ENCODE measurements around the gene CCDC85C. TPM values are rescaled to one million over a fixed set of nuclear protein-coding genes. Genes with fewer than 3 reads are reported as not detected.

Gene CCDC85C
- total and polyA plus RNA-seq, 7 donors = 1.8 to 21.0 (median 7.9) TPM

DNA sequence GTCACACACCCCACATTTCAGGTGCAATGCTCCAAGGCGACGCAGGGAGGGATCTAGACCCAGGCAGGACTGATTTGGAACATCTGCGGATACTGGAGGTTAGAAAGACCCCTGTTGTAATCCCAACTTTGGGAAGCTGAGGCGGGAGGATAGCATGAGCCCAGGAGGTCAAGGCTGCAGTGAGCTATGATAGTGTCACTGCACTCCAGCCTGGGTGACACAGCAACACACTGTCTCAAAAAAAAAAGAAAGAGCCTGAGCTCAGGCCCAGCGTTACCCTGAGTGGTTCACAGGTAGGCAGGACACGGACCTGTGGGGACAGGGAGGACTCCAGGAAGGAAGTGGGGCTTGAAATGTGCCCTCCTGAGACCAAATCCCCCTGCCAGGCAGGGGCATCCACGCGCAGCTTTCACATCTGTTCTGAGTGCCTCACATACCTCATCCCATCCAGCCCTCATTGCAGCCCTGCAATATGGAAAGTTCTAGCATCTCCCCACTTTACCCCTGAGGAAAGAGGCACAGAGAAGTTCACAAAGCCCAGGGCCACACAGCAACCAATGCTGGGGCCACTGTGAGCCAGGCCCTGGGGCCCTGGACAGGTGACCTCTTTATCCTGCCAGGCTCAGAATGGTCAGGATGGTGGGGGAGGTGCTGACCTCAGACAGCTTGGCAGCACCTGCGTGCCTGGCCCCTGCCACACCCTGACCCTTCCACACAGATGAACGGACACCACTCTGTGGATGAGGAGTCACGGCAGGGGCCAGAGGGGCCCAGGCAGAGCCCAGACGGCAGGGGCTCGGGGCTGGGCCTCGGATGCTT is 34.1 kb downstream of the CCDC85C start:
- peaks cover 49% of the 10 kb centered on the region for H3K4me1 ChIP-seq
- no peaks in the 10 kb centered on the region for H3K27me3 ChIP-seq (ENCODE audit: insufficient read depth in 3 of 3, low read length in 2 of 3)
- H3K27ac ChIP-seq = no peak overlapping the region
- ATAC-seq = no peak
- intact Hi-C loops (cut with DNase I) = loop anchor here (5.0 kb wide), 2 partner anchors 37 to 53 kb away; no protein-coding TSS in a partner anchor
- DNase-seq = no peak
- no peaks in the 10 kb centered on the region for H3K9me3 ChIP-seq
- WGBS, 3 donors = 74 to 88% (median 80%) methylated on average over 14 of the region's 14 CpGs
- TF ChIP-seq CTCF (IDR thresholded peaks at IDR 0.05) = no peak
- H3K36me3 ChIP-seq (ENCODE audit: insufficient read depth in 1 of 2, low read depth in 1 of 2) = no peaks in the 10 kb centered on the region
- no peak overlapping the region for H3K4me3 ChIP-seq

DNA sequence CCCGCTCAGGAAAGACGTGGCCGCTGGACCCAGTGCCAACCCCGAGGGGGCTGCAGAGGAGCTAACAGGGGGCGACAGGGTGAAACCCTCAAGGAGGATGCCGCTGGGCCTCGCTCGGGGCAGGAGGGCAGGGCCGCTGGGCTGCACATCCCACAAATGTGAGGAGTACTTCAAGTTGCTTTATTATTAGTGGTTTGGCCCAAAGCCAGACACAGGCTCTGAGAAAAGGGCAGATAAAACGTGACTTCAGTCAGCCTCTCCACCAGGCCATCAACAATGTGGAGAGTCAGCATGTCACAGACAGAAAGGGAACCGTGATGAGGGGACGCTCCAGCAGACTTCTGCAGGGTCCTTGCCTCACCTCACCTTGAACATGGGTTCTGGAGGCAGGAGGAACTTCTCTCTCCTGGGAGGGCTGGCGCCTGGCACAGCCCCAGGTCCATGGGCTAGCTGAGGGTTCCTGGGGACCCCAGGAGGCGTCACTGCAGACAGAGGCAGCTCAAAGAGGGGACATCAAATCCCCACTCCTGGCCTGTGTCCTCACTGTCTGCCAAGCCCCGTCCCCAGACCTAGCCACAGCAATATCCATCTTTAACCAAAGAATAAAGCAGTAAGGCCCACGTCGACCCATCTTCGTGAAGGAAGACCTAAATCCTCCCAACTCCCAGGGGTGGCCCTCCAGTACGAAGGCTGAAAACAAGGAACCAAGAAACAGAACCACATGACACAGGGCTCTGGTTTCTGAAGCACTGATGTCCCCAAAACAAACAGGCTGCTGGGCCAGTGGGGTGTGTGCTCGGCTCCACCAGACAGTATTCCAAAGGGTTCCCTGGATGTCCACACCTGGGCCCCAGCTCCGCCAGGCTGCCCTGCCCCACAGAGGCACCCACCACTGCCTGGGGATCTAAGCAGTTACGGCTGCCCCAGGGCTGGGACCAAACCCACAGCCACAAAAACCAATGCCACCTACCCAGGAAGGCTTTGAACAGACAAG is 35.1 kb downstream of the CCDC85C start:
- H3K4me1 ChIP-seq = peaks cover 41% of the 10 kb centered on the region
- H3K4me3 ChIP-seq = no peak overlapping the region
- ATAC-seq (no peak), DNase-seq (no peak)
- TF ChIP-seq CTCF (IDR thresholded peaks at IDR 0.05) = no peak
- H3K27ac ChIP-seq = no peak overlapping the region
- no peaks in the 10 kb centered on the region for H3K36me3 ChIP-seq (ENCODE audit: insufficient read depth in 1 of 2, low read depth in 1 of 2)
- H3K27me3 ChIP-seq (ENCODE audit: insufficient read depth in 3 of 3, low read length in 2 of 3) = no peaks in the 10 kb centered on the region
- H3K9me3 ChIP-seq = no peaks in the 10 kb centered on the region
- WGBS, 3 donors = 69 to 76% (median 74%) methylated on average over 22 of the region's 22 CpGs
- intact Hi-C loops (cut with DNase I) = loop anchor here in 1 of 2 donors (5.0 kb wide), 1 partner anchor 52 kb away; no protein-coding TSS in a partner anchor

DNA sequence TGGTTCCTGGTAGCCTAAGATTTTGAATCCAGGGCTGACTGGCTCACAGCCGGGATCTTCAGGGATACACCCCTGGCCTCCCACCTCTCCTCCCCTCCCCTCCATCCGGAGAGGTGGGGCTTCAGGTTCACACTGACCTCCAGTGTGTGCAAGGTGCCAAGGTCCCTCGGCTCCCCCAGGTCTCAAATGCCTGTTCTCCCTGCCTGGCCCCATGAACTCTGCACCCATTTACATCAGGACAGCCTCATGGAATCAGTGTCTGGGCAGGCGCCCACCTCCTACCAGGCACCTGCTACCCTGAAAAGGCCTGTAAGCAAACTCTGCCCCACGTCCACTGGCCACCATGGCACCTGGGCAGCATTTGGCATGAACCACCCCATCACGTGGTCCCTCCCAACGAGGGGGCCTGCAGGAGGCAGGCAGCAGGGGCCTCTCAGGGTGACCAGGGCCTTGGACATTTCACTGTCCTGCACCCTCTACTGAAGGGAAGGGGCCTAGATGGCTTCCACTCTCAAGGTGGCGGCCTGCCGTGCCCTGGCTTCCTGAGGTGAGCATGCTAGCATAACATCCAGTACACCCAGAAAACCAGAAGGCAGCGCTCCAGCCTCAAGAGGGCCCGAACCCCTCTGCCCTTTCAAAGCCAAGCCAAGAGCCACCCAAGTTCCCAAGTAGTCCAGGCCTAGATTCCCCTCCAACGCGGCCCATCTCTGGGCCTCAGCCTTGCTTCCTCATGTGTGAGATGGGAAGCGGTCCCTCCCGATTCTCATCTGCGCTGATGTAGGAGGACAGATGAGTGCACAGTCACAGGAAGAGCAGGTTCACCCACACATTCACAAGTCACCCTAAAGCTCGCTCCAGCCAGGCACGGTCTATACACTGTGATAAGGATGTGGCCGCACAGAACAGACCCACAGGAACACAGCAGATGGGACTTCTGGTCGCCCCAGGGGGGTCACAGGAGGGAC is 37.3 kb downstream of the CCDC85C start:
- peaks cover 25% of the 10 kb centered on the region for H3K4me1 ChIP-seq

More for the DNA sequence above, 37.3 kb downstream of the CCDC85C start:
- H3K27me3 ChIP-seq (ENCODE audit: insufficient read depth in 3 of 3, low read length in 2 of 3) = no peaks in the 10 kb centered on the region
- H3K9me3 ChIP-seq = no peaks in the 10 kb centered on the region
- no peak for TF ChIP-seq CTCF (IDR thresholded peaks at IDR 0.05)
- H3K36me3 ChIP-seq (ENCODE audit: insufficient read depth in 1 of 2, low read depth in 1 of 2) = no peaks in the 10 kb centered on the region
- WGBS, 3 donors = 90 to 94% (median 91%) methylated on average over 20 of the region's 20 CpGs
- H3K4me3 ChIP-seq = no peak overlapping the region
- no peak overlapping the region for H3K27ac ChIP-seq
- intact Hi-C loops (cut with DNase I) = loop anchor here in 1 of 2 donors (5.0 kb wide), 1 partner anchor 49 kb away; no protein-coding TSS in a partner anchor
- DNase-seq = no peak
- ATAC-seq = no peak
